Measurements from ENCODE around the gene DCHS2.

DCHS2 gene

GRCh38 chr4:154491341-154492271 lies at the start of gene DCHS2:
TSS of gene DCHS2 (minus strand) at chr4:154491799. CDS start at chr4:154491355, 444 bp downstream.
- DNase-seq (ENCODE audit: low spot score): no peak

- DNase-seq (ENCODE audit: low spot score): no peak
These were observed 42.7 kb upstream of the DCHS2 start for GRCh38 chr4:154534296-154534695.

GRCh38 chr4:154529728-154530519 lies 38.3 kb upstream of the DCHS2 start:
- no peak for DNase-seq (ENCODE audit: low spot score)

GRCh38 chr4:154528869-154529268 lies 37.3 kb upstream of the DCHS2 start:
- DNase-seq (ENCODE audit: low spot score): no peak

GRCh38 chr4:154527308-154527707 lies 35.7 kb upstream of the DCHS2 start:
- DNase-seq (ENCODE audit: low spot score): no peak

- no peak for DNase-seq (ENCODE audit: low spot score)
These were observed 34.6 kb upstream of the DCHS2 start for GRCh38 chr4:154526151-154526550.

GRCh38 chr4:154521607-154522006 lies 30.0 kb upstream of the DCHS2 start:
- no peak for DNase-seq (ENCODE audit: low spot score)

- DNase-seq (ENCODE audit: low spot score): no peak
These were observed 27.6 kb upstream of the DCHS2 start for GRCh38 chr4:154519214-154519613.

GRCh38 chr4:154517591-154517990 lies 26.0 kb upstream of the DCHS2 start:
- no peak for DNase-seq (ENCODE audit: low spot score)

- no peak for DNase-seq (ENCODE audit: low spot score)
These were observed 24.9 kb upstream of the DCHS2 start for GRCh38 chr4:154516318-154517029.

GRCh38 chr4:154511981-154512380 lies 20.4 kb upstream of the DCHS2 start:
- no peak for DNase-seq (ENCODE audit: low spot score)

- no peak for DNase-seq (ENCODE audit: low spot score)
These were observed 19.9 kb upstream of the DCHS2 start for GRCh38 chr4:154511548-154511947.

GRCh38 chr4:154507156-154507555 lies 15.6 kb upstream of the DCHS2 start:
- no peak for DNase-seq (ENCODE audit: low spot score)

GRCh38 chr4:154506253-154506652 lies 14.7 kb upstream of the DCHS2 start:
- no peak for DNase-seq (ENCODE audit: low spot score)

- peak; percentile 6 for DNase-seq (ENCODE audit: low spot score)
These were observed 12.0 kb upstream of the DCHS2 start for GRCh38 chr4:154503598-154503997.

- DNase-seq (ENCODE audit: low spot score): no peak
These were observed 10.5 kb upstream of the DCHS2 start for GRCh38 chr4:154502111-154502510.

GRCh38 chr4:154497889-154498288 lies 6.3 kb upstream of the DCHS2 start:
- DNase-seq (ENCODE audit: low spot score): no peak

GRCh38 chr4:154495867-154496266 lies 4.3 kb upstream of the DCHS2 start:
- DNase-seq (ENCODE audit: low spot score): no peak

- no peak for DNase-seq (ENCODE audit: low spot score)
These were observed 689 bp upstream of the DCHS2 start for GRCh38 chr4:154492288-154492687.

GRCh38 chr4:154490583-154491340 lies 837 bp downstream of the DCHS2 start:
- no peak for DNase-seq (ENCODE audit: low spot score)

- no peak for DNase-seq (ENCODE audit: low spot score)
These were observed 1.4 kb downstream of the DCHS2 start for GRCh38 chr4:154490234-154490582.

All from hematopoietic multipotent progenitor cell treated with erythropoietin and hydrocortisone succinate and interleukin-3 and kit ligand, for 17 days (in vitro differentiated cells).